HUDEP-2 (cell line): ENCODE measurements around the gene TAF1C.

Source experiments
- DNase-seq, 76 experiments: peaks; one replicate each; lab custom pipeline; 2025; ENCODE audit not compliant: unreplicated experiment in 76 of 76; lab: John Stamatoyannopoulos, UW

Gene TAF1C

DNA sequence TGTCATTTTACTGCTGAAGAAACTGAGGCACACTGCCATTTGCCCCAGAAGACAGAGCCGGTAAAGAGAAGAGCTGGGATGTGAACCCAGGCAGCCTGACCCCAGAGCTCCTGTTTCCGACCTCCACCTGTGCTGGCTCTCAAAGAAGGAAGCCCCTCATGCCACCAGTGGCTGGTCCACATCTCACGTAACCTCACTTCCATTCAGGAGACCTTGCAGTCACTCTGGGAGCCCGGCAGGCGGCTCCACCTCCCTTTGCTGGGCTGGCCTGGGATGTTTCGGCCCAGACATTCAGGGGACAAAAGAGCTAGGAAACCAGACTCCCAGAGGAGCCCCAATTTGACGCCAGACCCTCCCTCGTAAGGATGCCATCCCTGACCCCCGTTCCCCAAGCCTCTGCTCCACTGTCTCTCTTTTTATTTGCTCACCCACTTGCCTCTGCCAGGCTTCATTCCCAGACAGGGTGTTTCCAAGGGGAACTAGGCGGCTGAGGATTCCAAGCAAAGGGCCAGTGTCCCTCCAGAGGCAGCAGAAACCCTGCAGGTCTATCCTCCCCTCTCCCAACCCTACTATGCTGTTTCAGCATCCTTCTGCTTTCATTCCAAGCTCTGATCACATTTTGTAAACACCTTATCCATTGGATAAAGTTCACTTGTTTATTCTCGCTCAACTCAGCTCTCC lies 2.8 kb downstream of the TAF1C start:
- no peak for DNase-seq

DNA sequence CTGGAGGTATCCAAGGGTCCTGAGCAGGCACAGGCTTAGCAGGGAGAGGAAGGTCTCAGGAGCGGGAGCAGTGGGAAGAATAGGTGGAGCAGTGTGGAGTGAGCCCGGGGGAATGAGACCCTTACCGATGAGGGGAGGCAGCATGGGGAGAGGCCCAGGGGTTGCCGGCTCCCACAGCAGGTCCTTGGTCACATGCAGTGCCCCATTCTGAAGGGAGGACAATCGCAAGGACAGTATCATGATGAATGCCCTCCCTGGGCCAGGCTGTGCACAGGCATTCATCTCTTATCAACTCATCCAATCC lies 3.3 kb downstream of the TAF1C start:
- no peak for DNase-seq

DNA sequence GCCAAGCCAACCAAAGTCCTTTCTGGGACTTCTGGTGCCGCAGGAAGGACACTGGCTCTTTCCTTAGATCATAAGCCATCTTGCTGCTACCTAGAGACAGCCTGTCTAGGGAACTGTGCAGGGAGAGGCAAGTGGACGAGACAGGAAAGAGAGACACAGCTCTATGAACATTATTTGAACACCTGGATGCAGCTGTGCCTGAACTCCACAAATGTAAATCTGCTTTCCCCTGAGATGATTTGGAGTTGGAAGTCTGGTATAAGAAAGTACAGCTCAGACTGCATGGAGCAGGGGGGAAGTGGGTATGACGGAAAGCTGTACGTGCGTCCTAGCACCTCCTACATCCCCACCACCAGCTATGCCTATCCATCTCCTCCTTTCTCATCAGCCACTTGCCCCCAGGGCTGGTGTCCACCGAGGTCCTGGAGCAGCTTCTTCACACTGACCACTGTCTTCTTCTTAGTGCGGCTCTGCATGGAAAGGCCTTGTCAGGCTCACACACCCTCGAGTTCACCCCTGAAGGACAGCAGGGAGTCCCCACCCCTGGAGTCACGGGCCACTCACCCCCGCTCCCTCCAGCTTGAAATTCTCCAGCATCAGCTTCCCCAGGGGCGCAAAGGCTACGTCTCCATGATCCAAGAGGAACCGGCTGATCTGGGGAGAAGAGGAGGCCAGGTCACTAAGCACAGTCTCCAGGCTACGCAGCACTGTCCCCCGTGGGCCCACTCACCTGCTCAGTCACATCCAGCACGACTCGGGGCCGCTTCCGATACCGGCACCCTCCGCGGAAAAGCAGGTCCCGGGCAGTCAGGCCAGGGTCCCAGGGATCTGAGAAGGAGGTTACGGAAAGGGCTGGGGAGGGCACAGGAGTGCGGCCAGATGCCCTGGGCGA lies 3.9 kb downstream of the TAF1C start:
- DNase-seq, result no peak

DNA sequence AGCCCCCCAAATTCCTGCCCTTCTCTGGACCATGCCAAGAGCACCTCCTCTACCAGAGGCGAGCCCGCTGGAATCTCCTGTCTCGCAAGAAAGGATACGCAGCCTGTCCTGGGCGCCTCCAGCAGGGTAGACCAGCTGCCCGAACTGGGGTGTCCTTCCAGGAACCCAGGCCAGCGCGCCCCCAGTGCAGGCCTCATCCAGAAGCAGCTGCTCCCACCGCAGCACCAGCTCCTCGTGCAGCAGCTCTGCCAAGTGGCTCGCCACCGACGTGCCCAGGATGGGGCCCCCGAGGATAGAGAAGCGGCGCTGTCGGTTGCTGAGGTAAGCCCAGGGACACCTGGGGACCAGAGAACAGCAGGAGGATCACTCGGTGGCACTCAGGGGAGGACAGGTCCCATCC lies 4.8 kb downstream of the TAF1C start:
- no peak for DNase-seq

DNA sequence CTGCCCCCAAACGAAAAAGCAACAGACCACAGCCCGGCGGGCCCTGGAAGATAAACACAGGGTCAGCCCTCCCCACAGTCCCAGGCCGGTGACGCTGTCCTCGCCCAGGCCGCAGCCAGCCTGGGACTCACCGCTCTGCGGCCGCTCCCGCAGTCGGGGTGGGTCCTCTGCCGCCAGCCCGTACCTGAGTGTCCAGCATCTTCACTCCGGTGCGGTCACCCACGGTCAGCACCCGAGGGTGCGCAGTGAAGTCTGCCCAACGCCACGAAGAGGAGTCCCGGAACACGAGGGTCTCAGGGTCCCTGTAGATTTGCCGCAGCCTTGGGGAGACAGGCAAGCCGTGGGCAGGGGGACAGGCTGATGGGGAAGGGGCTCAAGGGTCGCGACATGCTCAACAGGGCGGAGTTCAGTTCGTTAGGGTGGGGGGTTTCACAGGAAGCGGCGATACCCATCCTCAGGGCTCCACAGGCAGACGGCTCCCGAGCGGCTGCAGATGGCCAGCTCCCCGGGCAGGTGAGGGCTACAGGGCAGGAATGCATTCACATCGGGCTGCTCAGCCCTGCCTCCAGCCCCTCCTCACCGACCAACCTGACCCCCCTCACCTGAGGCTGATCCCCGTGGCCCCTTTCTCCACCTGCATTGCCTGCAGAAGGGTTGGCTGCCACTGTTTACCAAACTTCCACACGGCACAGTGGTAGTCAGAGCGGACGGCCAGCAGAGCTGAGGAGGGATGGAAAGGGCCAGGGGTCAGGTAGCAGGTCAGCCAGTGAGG lies 5.5 kb downstream of the TAF1C start:
- no peak for DNase-seq

DNA sequence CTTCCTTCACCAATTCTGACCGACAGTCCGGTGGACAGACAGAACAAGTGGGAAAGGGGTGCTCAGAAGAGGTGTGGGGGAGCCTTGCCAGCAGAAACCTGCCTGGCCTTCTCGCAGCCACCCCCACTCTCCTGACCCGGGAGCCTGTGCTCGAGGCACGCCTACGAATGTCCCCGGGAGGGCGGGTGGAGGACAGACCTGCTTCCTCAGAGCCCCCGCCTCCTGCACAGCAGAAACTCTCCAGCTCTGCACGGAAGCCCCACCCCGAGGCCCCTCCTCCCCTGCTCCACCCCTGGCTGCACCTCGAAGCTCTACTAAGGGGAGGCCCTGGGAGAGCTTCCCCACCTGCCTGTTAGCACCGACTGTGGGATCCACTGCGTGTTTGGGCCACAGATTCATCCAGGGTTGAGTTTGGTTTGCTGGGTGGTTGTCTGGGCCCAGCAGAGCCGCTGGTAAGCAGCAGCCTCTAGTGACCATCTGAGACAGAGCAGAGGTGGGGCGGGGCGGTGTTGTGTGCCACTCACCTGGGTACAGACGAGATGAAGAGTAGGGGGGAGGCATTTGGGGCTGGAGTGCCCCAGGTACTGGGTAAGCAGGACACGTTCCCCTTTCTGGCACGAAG lies 6.2 kb downstream of the TAF1C start:
- peak in 9 of 76 experiments; percentile 4 to 34 (median 11) for DNase-seq

DNA sequence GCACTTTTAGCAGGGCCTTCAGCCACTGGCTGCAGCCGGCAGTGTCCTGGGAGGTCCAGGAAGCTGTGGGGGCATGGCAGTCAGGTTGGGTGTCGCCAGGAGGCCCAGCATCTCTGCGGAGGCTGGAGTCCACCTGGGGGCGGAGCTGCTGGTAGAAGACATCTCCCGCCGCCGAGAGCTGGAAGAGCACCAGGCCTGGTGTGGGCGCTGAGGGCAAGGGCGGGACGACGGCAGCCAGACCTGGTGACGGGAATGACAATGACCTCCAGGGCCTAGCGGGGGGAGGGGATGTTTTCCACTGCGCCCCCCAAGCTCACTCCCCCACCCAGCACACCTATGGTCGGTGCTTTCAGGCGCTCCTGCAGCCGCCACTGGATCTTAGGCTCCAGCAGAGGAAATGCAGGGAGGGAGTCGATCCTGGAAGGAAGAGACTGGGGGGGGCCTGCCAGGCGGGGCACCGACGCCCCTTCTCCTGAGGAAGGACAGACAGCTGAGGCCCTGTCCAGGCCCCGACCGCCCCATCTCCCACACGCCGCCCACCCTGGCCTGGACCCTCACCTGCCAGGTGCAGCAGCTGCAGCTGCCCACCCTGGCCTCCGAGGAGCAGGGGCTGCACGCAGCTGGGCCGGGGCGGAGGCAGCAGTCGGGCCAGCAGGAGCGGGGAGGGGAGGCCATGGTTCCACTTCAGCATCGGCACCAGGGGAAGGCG lies 7.1 kb downstream of the TAF1C start:
- DNase-seq, result no peak

DNA sequence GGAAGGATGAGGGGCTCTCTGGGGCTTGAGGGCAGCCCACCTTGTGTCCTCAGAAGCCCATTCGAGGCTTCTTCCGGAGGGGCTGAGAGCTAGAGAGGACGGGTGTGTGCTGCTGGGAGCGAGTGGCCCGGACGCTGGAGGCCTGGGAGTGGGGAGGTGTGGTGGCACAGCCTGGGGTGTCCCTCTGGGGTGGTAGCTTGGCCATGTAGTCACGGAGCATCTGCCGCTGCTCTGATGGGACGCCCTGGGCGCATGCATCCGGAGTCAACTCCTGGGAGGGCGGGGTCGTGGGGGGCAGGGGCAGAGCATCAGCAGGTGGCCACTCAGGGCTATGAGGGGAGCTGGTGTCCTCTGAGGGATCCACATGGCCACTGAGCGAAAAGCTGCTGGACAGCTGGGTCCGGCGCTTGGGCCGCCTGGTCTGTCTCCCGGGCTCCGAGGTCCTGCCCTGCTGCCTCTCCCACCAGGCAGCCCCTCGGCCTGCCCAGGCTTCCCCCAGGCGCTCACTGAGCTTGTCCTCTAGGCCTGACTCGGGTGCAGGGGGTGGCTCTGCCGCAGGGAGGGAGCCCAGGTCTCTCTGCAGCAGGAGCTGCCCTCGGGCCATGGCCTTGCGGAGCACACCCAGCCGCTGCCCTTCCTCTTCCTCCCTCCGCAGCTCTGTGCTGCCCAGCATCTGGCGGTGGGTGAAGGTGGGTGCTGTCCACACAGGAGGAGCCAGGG lies 7.8 kb downstream of the TAF1C start:
- no peak for DNase-seq

DNA sequence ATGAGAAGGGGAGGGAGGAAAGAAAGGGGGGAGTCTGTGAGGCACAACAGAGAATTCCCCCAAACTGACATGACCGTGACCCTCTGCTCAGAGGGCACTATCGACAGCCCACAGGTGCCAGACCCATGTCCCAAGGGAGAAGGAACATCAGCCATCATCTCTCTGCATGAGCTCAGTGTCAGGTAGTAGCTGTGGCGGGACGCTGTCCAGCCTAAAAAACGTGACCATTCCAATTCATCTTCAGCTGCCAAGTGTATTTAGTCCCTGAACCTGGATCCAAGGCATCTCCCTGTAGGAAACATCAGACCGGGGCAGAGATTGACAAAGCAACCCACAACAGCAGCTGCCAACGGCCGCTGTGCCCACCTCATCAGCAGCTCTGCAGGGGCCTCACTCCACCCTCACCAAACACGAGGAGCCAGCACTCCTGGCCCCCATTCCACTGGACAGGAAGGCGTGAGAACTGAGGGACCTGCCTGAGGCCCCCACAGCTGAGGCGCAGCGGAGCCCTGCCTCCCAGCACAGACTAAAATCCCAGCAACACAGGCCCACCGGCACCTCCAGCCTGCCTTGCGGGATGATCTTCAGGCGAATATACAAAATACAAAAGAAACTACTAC lies 8.6 kb downstream of the TAF1C start:
- no peak for DNase-seq

DNA sequence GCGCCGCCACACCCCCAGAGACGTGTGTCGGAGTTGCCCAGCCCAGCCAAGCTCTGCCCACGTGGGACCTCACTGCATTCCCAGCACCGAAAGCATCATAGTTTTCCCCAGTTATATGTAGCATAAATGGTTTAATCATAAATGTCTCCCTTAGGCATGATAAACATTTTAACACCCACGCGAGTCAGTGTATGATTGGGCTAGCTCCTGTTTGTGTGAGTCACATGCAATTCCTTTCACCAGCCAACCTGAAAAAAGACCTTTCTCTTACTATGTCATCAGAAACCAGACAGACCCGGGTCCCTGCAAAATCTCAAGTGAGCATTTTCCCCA lies 9.2 kb downstream of the TAF1C start:
- no peak for DNase-seq

DNA sequence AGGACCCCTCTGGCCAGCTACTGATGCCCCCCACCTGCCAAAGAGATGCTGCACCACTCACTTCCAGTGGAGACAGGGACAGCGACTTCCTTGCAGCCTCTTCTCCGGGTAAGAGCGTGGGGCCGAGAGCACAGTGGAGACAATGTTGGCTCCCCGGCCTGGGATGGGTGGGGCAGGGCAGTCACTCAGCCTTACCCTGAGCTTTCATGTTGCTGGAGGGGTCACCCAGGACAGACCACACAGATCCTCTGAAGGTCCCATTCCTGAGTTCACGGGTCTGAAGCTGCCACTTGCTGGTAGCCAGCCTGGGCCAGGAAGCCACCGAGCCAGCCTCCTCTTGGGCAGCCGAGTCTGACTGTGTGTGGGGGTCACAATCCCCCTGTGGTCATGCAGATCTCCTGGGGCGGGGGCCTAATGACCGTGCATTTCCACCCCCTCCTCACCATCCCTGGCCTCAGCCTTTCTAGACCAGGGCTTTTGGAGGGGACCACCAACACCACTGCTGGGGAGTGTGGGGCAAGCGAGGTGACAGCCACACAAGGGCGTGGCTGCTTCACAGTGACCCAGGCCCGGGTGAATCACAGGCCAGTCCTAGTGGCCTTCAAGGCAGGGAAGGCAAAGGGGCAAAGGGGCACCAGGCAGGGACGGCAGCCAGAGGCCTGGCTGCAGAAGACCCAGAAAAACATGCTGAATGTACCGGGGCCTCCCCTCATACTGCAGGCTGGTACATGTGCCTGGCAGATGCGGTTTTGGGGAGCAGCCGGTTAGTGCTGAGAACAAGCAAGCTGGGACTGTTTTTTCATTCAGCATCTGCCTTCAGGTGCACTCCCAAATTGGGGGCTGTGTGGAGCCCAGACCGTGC lies 10.4 kb downstream of the TAF1C start:
- DNase-seq, result no peak

DNA sequence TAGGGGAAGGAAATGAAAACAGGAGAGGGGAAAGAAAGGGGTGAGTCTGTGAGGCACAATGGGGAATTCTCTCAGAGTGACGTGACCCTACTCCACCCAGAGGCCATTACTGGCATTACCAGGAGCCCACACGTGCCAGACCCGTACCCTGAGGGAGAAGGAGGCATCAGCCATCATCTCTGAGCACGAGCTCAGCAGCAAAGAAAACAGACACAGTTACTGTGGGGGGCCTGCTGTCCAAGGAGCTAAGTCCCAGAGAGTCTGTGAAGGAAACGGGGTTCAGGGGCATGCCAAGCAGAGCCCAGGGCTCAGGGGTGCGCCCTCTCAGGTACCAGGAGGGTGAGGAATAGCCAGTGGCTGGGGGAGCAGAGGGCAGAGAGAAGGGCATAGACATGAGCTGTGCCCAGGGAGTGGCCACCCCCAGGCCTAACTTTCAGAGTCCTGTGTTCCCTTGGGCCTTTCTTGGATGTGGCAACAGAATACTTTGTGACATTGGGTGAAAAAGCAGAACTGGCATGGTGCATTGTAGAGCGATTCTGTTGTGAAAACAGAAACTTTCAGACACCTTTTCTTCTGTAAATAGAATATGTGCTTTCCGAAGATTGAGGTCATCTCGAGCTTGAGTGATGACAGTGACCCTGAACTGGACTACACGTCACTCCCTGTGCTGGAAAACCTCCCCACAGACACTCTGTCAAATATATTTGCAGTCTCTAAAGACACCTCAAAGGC lies 11.3 kb downstream of the TAF1C start:
- no peak for DNase-seq

DNA sequence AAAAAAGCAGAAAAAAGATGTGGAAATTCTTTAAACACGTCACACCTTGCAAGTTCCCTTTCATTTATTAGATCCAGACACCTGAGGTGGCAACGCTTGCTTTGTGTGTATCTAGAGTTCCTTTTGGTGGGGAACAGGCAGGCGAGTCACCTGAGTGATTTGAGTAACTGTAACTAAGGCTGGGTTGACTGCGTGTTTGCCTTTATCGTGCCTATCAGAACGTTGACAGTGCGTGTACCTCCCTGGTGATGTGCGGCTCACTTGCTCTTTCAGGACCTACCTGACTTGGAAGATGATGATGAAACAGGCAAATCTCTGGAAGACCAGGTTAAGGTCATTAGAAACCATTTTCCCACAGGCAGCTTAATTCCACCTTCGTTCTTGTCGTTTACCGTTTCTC lies 12.5 kb downstream of the TAF1C start:
- DNase-seq, result no peak

DNA sequence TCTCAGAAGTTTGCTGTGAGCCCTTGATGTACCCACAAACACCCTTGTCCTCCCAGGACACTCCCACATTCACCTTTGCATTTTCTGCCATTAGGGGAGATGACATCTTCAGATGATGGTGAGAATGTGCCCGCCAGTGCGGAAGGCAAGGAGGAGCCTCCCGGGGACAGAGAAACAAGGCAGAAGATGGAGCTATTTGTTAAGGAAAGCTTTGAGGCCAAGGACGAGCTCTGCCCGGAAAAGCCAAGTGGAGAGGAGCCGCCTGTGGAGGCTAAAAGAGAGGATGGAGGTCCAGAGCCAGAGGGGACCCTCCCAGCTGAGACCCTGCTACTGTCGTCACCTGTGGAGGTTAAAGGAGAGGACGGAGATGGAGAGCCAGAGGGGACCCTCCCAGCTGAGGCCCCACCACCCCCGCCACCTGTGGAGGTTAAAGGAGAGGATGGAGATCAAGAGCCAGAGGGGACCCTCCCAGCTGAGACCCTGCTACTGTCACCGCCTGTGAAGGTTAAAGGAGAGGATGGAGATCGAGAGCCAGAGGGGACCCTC lies 17.0 kb downstream of the TAF1C start:
- no peak for DNase-seq

DNA sequence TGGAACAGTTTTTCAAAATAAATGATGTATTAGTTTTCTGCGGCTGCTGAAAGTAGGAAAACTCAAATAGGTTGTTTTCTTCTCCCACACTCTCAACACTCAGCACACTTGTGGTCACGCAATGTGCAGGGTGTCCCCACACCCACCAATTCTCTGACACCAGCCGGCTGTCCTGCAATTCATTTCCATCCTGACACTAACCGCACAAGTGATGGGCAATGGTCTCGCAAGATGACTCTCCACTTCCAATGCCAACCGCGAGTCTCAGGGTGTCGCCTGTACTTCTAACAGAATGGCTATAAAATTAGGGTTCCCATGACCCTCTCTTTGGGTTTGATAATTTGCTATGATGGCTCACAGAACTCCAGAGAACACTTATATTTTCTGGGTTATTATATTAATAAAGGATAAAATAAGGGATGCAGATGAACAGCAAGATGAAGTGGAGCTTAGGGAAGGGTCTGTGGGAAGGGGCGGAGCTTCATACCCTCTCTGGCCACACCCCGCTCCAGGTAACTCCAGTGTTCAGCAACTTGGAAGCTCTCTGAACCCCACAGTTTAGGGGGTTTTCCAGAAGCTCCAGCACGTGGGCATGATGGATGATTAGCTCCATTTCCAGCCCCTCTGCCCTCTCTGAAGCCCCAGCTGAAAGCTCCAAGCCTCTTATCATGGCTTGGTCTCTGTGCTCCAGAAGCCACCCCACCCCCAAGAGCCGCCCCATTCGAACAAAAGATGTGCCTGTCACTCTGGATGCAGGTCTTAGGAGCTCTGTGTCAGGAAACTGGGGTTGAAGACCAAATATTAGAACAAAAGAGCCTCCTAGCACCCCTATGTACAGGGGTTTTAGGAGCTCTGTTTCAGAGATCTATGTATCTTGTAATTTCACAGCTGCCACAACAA lies 19.8 kb downstream of the TAF1C start:
- DNase-seq, result no peak

DNA sequence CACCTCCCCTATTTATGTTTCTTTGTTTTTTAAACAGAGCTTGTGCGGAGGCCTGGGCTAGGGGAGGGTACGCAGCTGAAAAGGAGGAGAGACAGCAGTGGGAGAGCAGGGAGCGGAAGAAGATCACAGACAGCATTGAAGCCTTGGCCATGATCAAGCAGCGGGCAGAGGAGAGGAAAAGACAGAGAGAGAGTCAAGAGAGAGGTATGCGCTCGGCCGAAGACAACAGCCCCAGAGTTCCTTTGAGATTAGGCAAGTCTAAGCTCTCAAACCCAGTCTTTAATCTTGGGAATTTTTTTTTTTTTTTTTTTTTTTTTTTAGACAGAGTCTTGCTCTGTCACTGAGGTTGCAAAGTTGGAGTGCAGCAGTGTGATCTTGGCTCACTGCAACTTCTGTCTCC lies 21.1 kb downstream of the TAF1C start:
- DNase-seq, result no peak

DNA sequence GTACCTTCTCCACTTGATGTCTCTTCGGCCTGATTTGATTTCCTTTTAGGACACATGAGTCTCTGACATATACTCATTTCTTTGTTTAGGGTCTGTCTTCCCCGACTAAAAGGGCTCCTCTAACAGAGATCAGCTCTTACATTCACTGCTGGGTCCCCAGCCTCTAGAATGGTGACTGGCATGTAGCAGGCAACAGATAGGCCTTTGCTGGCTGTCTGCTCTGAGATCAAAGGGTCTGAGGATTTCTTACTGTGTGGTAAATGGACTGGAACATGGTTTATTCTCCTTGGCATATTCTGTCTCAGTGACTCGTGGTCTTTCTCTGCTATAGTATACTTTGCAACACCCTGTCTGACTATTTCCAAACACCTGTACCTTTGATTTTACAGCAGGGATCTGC lies 25.1 kb downstream of the TAF1C start:
- no peak for DNase-seq
